Measurements from ENCODE around the gene ASH1L.
A peak's percentile ranks its signal among the peaks of the same experiment; 100 is the strongest.
"Not testable (repeated sequence)": the region's sequence is repeated elsewhere in the genome, so short reads cannot be mapped to it uniquely, and the experiment has no call there.

ASH1L gene

DNA sequence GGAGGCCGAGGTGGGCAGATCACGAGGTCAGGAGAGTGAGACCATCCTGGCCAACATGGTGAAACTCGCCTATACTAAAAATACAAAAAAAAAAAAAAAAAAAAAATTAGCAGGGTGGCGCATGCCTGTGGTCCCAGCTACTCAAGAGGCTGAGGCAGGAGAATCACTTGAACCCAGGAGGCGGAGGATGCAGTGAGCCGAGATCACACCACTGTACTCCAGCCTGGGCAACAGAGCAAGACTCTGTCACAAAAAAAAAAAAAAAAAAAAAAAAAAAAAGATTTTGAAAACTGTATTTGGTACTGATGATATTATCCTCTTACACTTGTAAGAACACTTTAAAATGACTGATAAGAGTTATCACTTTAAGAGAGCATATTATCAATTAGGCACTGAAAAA, 74.2 kb downstream of the ASH1L start:
- not testable (repeated sequence) for DNase-seq (ENCODE audit: low read depth)

DNA sequence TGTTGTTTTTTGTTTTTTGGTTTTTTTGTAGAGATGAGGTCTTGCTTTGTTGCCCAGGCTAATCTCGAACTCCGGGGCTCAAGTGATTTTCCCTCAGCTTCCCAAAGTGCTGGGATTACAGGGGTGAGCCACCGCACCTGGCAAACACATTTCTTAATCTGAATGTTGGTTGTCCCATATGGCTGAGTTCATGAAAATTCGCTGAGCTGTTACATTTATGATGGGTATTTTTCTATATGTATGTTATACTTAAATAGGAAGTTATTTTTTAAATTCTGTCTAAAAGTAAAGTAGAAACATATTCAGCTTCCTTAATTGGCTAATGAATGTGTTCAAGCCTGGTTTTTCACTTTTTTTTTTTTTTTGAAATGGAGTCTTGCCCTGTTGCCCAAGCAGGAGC, 75.1 kb downstream of the ASH1L start:
- DNase-seq (ENCODE audit: low read depth): no peak

DNA sequence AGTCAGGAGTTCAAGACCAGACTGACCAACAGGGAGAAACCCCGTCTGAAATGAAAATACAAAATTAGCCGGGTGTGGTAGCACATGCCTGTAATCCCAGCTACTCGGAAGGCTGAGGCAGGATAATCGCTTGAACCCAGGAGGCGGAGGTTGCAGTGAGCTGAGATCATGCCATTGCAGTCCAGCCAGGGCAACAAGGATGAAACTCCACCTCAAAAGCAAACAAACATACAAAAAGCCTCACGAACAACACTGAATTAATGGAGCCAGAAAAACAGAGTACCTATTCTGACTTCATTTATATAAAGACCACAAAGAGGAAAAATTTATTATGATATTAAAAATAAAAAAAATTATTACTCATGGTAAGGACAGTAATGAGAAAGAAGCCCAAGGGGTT, 75.7 kb downstream of the ASH1L start:
- not testable (repeated sequence) for DNase-seq (ENCODE audit: low read depth)

DNA sequence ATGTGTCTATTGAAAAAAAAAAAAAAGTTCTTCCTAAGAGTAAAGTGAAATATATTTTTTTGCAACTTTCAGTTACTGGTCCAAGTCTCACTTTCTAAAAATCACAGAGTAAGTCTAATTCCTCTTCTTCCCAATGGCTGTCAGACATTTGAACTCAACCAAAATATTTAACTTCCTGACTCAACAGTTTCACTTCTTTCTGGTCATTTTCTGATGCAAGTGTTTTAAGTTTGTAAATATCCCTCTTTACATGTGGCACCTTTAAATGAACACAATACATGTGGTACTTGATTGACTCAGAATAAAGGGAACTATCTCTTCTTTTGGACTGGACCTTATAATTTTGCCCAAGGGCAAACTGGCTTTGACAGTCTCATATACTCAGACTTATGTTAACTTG, 76.7 kb downstream of the ASH1L start:
- no peak for DNase-seq (ENCODE audit: low read depth)

DNA sequence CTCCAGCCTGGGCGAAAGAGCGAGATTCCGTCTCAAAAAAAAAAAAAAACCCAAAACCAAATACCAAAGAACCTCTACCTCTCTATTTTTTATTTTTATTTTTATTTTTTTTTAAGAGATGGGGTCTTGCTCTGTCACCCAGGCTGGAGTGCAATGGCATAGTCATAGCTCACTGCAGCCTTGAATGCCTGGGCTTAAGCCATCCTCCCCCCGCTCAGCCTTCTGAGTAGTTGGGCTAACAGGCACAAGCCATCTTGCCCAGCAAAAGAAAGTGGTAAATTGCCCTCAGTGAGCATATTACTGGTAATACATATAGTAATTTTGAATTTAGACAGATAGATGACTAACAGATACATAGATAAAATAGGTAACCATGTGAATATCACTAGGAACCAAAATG, 77.4 kb downstream of the ASH1L start:
- DNase-seq (ENCODE audit: low read depth): no peak

DNA sequence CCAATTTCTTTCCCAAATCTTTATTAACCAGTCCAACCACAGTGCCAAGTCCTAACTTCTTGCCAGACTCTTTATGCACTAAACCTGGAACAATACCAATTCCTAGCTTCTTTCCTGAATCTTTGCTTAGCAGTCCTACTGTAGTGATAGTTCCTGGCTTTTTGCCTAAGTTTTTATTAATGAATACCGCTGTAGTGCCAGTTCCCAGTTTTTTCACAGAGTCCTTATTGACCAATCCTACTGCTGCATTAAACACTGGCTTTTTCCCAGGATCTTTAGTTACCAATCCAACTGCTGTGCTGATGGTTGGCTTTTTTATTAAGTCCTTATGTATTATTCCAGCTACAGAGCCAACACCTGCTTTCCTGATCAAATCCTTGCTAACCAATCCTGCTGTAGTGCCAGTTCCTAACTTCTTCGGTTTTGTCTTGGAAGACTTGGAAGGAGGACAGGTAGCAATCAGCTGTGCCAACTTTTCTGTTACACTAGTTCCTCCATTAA, 80.8 kb downstream of the ASH1L start:
- DNase-seq (ENCODE audit: low read depth): no peak

DNA sequence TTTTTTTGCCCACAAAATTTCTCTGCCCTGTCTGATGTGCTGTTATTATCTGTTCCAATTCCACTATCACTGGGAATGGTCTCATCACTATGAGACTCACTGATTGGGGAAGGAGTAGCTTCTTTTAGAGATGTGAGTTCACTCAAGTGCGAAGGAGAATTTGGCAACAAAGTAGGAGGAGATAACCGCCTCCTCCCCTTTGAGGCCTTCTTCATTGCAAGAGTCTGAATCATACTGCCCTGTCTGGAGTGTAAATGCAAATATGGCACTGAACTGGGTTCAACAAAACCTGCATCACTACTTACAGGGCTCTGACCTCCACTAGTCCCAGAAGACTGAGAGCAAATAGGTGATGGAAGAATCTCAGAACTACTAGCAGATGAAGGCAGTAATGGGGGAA, 83.4 kb downstream of the ASH1L start:
- DNase-seq (ENCODE audit: low read depth): peak; percentile 63

DNA sequence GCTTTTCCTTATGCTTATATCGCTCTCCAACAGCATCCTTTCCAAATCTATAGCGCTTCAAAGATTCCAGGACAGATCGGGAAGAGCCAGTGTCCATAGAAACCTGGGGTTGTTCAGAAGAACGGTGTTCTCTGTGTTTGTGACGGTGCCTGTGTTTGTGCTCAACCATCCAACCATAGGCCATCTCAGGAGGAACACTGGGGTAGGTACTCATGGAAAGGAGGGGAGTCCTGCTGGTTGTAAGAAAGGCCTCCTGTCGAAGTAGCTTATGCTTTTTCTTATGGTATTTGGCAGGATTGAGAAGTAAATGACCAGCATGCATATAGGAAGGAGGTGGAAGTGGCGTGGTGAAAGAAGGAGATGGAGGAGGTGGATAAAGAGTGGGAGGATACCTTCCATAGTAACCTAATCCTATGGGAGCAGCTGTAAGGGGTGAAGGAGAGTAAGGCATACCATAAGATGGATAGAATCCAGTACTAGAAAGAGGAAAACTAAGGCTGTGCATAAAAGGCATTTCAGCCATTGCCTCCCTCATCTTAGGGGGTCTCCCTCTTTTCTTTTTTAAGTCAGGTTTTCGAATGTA, 84.2 kb downstream of the ASH1L start:
- DNase-seq (ENCODE audit: low read depth): no peak

DNA sequence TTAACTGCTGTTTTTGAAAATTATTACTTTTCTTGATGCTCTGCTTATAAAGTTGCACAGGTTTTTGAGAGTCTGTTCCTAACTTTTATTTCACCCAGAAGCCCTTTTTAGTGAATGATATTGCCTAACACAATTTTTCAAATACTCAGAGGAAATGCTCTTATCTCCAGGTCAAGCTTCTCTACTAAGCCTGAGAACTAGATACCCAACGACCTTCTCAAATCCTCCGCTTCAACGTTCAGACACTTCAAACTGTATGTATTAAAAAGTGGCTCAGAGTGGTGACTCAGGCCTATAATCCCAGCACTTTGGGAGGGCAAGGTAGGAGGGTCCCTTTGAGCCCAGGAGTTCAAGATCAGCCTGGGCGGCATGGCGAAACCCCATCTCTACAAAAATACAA, 88.5 kb downstream of the ASH1L start:
- DNase-seq (ENCODE audit: low read depth): no peak

DNA sequence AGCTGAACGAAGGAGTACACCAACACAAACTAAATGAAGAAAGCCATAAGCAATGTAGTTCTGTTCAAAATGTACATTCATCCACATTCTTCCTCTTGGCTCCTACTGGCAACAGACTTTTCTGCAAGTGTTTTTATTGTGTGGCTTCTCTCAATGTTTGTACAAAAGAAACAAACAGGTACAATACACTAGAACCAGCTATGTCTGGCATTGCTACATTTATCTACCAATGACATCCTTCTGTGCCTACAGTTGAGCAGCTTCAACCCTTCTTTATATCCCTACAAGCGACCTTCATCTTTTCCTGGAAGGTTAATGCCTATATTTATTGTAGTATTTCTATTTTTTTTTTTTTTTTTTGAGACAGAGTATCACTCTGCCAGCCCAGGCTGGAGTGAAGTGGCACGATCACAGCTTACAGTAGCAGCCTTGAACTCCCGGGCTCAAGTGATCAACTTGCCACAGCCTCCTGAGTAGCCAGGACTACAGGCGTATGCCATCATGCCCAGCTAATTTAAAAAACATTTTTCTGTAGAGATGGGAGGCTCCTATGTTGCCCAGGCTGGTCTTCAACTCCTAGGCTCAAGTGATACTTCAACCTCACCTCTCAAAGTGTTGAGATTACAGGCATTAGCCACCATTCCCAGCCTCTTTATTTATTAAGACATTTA, 89.3 kb downstream of the ASH1L start:
- DNase-seq (ENCODE audit: low read depth): no peak

DNA sequence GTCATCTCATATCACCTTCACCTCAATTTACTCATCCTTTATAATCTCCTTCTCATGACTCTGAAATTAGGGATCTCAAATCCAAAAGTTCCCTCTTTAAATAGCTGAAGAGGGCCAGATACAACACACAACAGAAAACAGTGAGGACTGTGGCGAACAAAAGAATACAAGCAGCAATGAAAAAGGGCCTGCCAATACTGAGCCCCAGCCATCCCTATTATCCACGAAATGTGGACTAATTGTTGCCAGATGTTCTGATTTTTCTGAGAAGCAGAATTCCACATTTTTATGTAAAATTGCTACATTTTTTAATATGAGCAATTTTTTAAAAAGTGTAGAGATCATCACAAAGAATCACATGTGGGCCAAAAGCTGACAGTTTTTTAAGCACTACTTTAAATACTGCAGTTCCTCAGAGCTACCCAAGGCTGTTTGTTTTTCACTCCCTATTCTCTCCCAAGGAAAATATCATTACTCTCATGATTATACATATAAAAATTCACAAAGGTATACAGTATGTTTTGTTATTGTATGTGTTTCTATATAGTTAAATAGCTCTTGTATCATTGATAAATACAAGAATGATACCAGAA, 90.0 kb downstream of the ASH1L start:
- no peak for DNase-seq (ENCODE audit: low read depth)

DNA sequence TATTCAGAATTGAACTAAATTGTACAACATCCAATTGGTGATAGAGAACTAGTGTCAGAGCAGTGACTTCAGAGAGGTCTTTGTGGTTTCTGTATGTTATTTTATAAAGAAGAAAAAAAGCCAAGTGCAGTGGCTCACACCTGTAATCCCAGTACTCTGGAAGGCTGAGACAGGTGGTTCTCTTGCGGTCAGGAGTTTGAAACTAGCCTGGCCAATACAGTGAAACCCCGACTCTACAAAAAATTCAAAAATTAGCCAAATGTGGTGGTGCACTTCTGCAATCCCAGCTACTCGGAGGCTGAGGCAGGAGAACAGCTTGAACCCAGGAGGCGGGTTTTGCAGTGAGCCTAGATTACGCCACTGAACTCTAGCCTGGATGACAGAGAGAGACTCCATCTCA, 90.7 kb downstream of the ASH1L start:
- no peak for DNase-seq (ENCODE audit: low read depth)

DNA sequence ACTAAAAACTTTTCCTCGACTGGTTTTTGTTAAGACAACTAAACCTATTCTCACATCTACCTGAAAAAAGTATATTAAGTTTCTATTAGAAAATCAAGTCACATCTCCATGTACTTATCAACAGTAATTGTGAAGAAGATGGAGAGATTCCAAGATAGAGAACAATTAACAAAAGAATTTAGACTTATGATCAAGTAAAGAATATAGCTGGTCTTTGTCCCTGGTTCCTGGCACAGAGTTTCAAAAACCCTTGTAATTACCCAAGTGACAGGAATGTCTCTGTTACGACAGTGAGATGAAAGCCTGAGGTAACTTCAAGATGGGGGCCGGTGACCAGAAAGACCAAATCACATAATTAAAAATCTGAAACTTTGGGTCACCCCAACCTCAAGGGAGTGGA, 91.6 kb downstream of the ASH1L start:
- DNase-seq (ENCODE audit: low read depth): no peak

DNA sequence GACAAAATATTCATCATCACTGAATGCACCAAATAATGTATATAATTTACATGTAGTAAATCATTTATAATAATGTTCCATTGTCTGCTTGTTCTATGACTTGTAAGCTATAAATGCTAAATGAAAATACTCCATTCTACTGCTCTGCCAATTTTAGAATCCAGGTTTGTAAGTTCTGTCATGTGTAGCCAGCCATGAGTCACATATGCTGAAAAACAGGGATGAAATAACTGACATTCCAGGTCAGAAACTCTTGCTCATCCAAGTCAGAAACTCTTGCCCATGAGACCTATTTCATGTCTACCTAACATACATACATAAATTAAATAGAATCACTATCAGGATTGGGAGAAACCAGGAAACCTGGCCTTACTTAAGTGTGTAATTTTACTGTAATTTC, 95.6 kb downstream of the ASH1L start:
- peak; percentile 92 for DNase-seq (ENCODE audit: low read depth)

DNA sequence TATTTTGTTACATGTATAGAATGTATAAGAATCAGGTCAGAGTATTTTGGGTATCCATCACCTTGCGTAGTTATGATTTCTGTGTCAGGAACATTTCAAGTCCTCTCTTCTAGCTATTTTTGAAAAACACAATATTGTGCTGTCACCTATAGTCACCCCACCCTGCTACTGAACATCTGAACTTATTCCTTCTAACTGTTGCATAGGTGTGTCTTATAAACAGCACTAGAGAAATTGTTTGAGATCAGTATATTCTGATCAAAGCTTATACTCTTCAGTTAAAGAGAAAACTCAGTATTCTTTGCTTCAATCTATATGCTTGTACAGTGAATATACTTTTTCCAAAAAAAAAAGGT, 96.0 kb downstream of the ASH1L start:
- DNase-seq (ENCODE audit: low read depth): no peak

DNA sequence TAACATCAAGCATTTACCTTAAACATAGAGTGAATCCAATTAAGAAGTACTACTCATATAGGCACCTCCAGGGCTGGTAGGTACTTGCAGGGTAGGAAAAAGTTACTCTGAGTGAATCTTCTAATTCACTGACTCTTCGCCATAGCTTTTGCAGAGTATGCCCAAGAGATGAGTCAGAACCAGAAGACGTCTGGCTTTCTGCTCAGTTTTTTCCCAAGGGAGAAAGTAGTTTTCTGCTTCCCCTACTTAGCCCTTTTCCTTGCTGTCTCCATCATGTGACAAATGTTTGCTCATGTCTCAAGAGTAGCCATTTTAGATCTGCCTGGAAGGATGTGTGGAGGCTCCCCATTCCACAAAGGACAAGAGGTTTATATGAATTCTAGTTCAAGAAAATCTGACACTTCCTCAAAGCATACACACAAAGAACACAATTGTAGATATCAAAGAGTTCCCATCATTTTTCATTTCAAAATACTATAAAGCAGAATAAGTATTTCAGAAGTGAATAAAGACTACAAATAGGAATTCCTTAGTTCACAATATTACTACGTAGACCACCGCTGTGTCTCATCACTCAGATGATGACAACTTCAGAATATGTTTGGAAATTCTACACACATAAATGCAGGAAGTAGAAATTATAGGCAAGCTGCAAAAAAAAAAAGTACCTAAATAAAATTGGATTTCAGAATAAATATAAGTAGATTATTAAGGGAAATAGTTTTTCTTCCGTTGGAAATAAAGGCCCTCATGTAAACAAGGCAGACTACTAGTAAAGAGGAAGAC, 98.5 kb downstream of the ASH1L start:
- DNase-seq (ENCODE audit: low read depth): peak; percentile 83

DNA sequence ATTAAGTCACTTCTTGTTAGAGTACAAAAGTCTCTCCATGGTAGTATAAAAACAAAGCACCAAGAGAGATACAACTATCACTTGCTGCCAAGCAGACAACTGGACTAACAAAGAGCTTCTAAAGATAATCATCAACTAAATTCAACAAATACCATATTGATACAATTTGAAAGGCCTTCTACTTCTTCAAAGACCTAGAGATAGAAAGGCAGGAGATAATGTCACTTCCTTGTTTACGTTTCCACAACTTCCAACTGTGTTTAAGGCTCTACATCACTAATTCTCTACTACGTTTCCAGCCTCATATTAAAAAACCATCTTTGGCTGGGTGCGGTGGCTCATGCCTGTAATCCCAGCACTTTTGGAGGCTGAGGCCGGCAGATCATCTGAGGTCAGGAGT, 104.5 kb downstream of the ASH1L start:
- DNase-seq (ENCODE audit: low read depth): no peak

DNA sequence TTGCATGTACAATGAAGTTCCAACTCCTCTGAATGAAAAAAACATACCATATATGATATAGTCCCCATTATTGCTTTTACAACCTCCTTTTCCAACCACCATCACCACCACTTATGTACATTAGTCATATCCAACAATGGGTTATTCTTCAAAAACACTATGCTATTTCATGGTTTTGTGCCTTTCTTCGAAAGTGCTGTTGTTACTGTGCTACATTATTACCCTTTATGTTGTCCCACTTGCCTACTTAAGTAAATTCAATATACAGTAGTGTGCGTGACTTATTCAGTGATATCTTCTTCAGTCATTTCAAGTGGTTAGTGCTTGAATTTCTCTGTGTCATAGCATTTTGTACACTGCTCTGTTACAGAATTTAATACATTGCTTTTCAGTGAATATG, 105.3 kb downstream of the ASH1L start:
- no peak for DNase-seq (ENCODE audit: low read depth)

DNA sequence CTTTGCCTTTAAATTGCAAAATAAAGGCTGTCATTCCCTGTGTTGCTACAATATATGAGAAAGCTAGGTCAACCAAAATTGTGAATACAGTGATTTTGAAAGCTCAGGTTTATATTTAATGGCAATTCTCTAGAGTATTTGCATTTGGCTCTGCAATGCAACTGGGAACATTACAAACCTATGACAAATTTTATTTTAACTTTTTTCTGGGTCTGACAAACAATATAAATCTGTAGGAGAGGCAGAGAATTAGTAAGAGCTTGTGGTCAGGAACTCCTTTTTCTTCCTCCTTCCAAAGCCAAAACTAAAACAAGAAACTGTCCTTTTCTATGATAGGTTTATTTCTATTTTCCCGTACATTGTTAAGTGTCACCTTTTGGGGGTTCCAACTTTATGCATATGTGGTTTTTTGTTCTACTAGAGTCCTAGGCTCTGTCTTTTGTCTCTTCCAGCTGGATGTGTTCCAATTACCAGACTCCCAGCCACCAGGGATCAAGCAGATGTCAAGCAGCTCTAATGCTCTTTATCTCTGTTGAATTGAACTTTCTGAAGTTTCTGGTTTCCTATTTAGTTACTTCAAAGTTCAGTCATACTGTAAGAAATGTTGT, 106.9 kb downstream of the ASH1L start:
- DNase-seq (ENCODE audit: low read depth): no peak

DNA sequence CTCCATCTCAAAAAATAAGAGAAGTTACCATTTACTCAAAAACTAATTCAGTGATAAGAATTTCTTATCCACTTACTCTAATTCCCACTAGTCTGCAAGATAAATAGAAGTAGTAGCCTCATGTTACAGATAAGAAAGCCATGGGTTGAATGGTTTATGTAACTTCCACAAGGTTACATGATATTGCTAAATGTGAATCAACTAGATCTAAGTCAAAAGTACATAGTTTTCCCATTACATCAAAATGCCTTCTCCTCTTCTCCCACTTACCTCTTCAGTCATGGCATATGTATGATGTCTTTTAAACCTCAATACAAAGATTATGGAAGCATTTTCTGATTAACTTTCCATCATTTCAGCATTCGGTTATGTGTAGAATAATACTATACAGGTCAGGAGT, 108.5 kb downstream of the ASH1L start:
- no peak for DNase-seq (ENCODE audit: low read depth)

DNA sequence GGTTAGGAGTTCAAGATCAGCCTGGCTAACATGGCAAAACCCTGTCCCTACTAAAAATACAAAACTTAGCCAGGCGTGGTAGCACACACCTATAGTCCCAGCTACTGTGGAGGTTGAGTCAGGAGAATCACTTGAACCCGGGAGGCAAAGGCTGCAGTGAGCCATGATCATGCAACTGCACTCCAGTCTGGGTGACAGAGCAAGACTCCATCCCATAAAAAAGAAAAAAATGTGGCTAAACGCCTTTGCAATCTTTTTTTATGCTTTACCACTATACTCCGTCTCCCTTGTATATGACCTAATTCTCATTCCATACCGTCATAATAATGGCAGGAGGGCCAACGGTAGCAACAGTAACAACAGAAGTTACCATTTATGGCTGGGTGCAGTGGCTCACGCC, 109.5 kb downstream of the ASH1L start:
- DNase-seq (ENCODE audit: low read depth): no peak

DNA sequence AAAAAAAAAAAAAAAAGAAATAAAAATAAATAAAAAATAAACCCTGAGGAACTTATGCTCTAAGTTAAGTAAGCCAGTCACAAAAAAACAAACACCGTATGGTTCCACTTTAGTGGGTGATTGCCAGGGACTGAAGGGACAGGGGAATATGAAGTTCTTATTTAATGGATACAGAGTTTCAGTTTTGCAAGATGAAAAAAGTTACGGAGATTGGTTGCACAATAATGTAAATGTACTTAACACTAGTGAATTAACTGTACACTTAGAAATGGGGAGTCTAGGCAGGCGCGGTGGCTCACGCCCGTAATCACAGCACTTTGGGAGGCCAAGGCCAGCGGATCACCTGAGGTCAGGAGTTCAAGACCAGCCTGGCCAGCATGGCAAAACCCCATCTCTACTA, 111.4 kb downstream of the ASH1L start:
- no peak for DNase-seq (ENCODE audit: low read depth)

DNA sequence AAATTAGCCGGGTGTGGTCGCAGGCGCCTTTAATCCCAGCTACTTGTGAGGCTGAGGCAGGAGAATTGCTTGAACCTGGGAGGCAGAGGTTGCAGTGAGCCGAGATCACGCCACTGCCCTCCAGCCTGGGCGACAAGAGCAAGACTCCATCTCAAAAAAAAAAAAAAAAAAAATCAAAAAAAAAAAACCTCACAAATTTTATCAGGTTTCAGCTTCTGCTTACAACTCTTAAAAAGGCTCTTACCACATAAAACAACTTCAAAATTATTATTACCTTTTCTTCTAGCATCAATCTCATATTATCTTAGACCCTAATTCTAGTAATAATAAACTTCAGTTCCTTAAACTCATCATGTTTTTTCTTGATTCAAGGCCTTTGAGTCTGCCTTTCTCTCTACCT, 120.2 kb downstream of the ASH1L start:
- DNase-seq (ENCODE audit: low read depth): not testable (repeated sequence)

Measured in ELR (cell line).